K562 (cell line): ENCODE data around the gene CBLL1. TPM values are rescaled to one million over a fixed set of nuclear protein-coding genes. Genes with fewer than 3 reads are reported as not detected.

Experiments used
- ADNP ChIP-seq: fragments of 200-800 bp; sonication (Bioruptor generic); IDR thresholded peaks from 2 replicates; pipeline ENCODE4 v1.6.1; 2016; ENCODE audit warnings: missing genetic modification characterization, missing compliant biosample characterization
- CHD2 ChIP-seq: IDR thresholded peaks from 2 replicates; pipeline ENCODE4 v1.6.1; 2011; ENCODE audit warnings: low read depth, low read length
- CREBBP ChIP-seq: IDR thresholded peaks from one replicate; pipeline ENCODE4 v1.6.1; 2012; ENCODE audit warnings: low read depth, mild to moderate bottlenecking, control low read depth, inconsistent platforms, low read length
- HNRNPK ChIP-seq: fragments of 200-400 bp; formaldehyde crosslinking; IDR thresholded peaks from one replicate; pipeline ENCODE4 v1.6.1; 2018; ENCODE audit warnings: mild to moderate bottlenecking, low read depth, low read length; ENCODE audit not compliant: poor library complexity, severe bottlenecking
- KDM2B ChIP-seq: fragments of 250-450 bp; sonication (Bioruptor Pico); IDR thresholded peaks from 2 replicates; pipeline ENCODE4 v1.8.0; 2021; ENCODE audit warnings: mild to moderate bottlenecking, moderate library complexity
- MEF2D ChIP-seq: conservative IDR thresholded peaks from 2 replicates; pipeline ENCODE4 v1.6.1; 2016; ENCODE audit warnings: low read depth, missing genetic modification characterization, missing compliant biosample characterization
- NFE2L1 ChIP-seq: fragments of 450-650 bp; IDR thresholded peaks from 2 replicates; pipeline ENCODE4 v1.6.1; 2016; ENCODE audit warnings: missing genetic modification characterization, low read depth, mild to moderate bottlenecking, missing compliant biosample characterization, moderate library complexity, borderline replicate concordance
- NR2C1 ChIP-seq, 2 experiments: fragments of 450-650 bp; IDR thresholded peaks; 2 replicates each; pipeline ENCODE4 v1.6.1; 2017; ENCODE audit warnings: mild to moderate bottlenecking in 2 of 2, antibody characterized with exemption in 1 of 2, inconsistent platforms in 1 of 2, missing compliant biosample characterization in 1 of 2, missing genetic modification characterization in 1 of 2
- OTX1 ChIP-seq: fragments of 450-650 bp; formaldehyde crosslinking; IDR thresholded peaks from 2 replicates; pipeline ENCODE4 v1.4.0; 2022; ENCODE audit warnings: mild to moderate bottlenecking
- PBX2 ChIP-seq, 2 experiments: IDR thresholded peaks in 1 of 2; conservative IDR thresholded peaks in 1 of 2; 2 replicates each; pipeline ENCODE4 v1.6.1; 2016; ENCODE audit warnings: low read depth in 2 of 2, mild to moderate bottlenecking in 1 of 2, missing compliant biosample characterization in 1 of 2, missing genetic modification characterization in 1 of 2, moderate library complexity in 1 of 2
- PHB ChIP-seq: fragments of 250-450 bp; sonication (Bioruptor Pico); IDR thresholded peaks from 2 replicates; pipeline ENCODE4 v1.5.0; 2021
- PHF20 ChIP-seq: fragments of 450-650 bp; IDR thresholded peaks from 2 replicates; pipeline ENCODE4 v1.6.1; 2018; ENCODE audit not compliant: partially characterized antibody
- RBBP5 ChIP-seq: fragments of 200-600 bp; sonication (generic); IDR thresholded peaks from 2 replicates; pipeline ENCODE4 v1.6.1; 2012; ENCODE audit warnings: borderline replicate concordance, mild to moderate bottlenecking, low read length, control low read depth, inconsistent platforms; ENCODE audit not compliant: insufficient read depth, poor library complexity, severe bottlenecking
- RNF2 ChIP-seq: sonication (generic); IDR thresholded peaks from 2 replicates; pipeline ENCODE4 v1.6.1; 2016
- SIX5 ChIP-seq, 2 experiments: IDR thresholded peaks; 2 replicates each; pipeline ENCODE4 v1.6.1; 2011; ENCODE audit warnings: low read length in 2 of 2, borderline replicate concordance in 1 of 2, low read depth in 1 of 2, mild to moderate bottlenecking in 1 of 2, moderate library complexity in 1 of 2; ENCODE audit not compliant: insufficient read depth in 1 of 2
- SMARCA4 ChIP-seq: fragments of 450-650 bp; IDR thresholded peaks from 2 replicates; pipeline ENCODE4 v1.6.1; 2016
- SMARCE1 ChIP-seq: fragments of 450-650 bp; IDR thresholded peaks from 2 replicates; pipeline ENCODE4 v1.7.1; 2016; ENCODE audit warnings: mild to moderate bottlenecking
- SOX6 ChIP-seq: fragments of 450-650 bp; IDR thresholded peaks from 2 replicates; pipeline ENCODE4 v1.6.1; 2014; ENCODE audit warnings: mild to moderate bottlenecking
- THRAP3 ChIP-seq: fragments of 450-650 bp; IDR thresholded peaks from 2 replicates; pipeline ENCODE4 v1.6.1; 2016; ENCODE audit warnings: mild to moderate bottlenecking, inconsistent platforms, borderline replicate concordance
- ZC3H11A ChIP-seq: IDR thresholded peaks from 2 replicates; pipeline ENCODE4 v1.6.1; 2012; ENCODE audit warnings: low read depth, low read length, improper control_type of control experiment
- ZNF384 ChIP-seq: IDR thresholded peaks from 2 replicates; pipeline ENCODE4 v1.6.1; 2012; ENCODE audit warnings: low read depth, low read length, improper control_type of control experiment
- ZNF518B ChIP-seq: fragments of 250-450 bp; sonication (Bioruptor Pico); IDR thresholded peaks from 2 replicates; pipeline ENCODE4 v1.5.0; 2021; ENCODE audit warnings: mild to moderate bottlenecking, moderate library complexity
- ZNF780A ChIP-seq: fragments of 250-450 bp; sonication (Bioruptor Pico); IDR thresholded peaks from 2 replicates; pipeline ENCODE4 v1.5.0; 2021; ENCODE audit warnings: mild to moderate bottlenecking
- polyA plus RNA-seq, 8 experiments: library from polyadenylated mRNA; depleted of rRNA in 4 of 8; stranded (reverse) in 5 of 8; unstranded in 3 of 8; fragments of >200 nt; fragmentation: Nextera tagmentation in 2 of 8; fragmentation: Illumina TruSeq in 1 of 8; extraction: Ambion mirVana in 2 of 8; extraction: Trizol in 1 of 8; gene quantifications; 2 replicates each; pipeline versions ENCODE4 v1.2.1 to v1.2.3, GENCODE V29; 2011 to 2014; ENCODE audit warnings: inconsistent platforms in 1 of 8, missing spikeins in 1 of 8
- total RNA-seq, 7 experiments: library from RNA; depleted of rRNA in 6 of 7; stranded (reverse); fragments of >200 nt in 6 of 7; fragmentation: Illumina TruSeq in 2 of 7; extraction: Trizol in 2 of 7; gene quantifications; 2 replicates each; pipeline versions ENCODE4 v1.2.1 to v1.2.3, GENCODE V29; 2011 to 2021; ENCODE audit warnings: low replicate concordance in 1 of 7

The CBLL1 gene
- total and polyA plus RNA-seq, 9 of the 15 experiments (the other 6 are each of a cell fraction or from before 2014, with no cell fraction given): 14.7 to 67.9 (median 35.4) TPM

- TF ChIP-seq ZC3H11A (no peak), ZNF780A (CRISPR knock-in tag) (no peak), SMARCA4 (peak; percentile 68), RBBP5 (peak; percentile 79), MEF2D (0 out of 2 replicates have a peak, but pooled peaks have one; percentile 23), ADNP (no peak), RNF2 (no peak), HNRNPK (no peak), ZNF384 (no peak), OTX1 (peak; percentile 79; the same call in 1 of the 2 replicates), NR2C1 (IDR thresholded peaks at IDR 0.05) (no peak), NR2C1 (tag; IDR thresholded peaks at IDR 0.05) (no peak), SOX6 (no peak), PHB (CRISPR knock-in tag) (no peak), NFE2L1 (tag) (no peak), ZNF518B (CRISPR knock-in tag) (no peak), KDM2B (CRISPR knock-in tag) (no peak), PBX2 (CRISPR knock-in tag; IDR thresholded peaks at IDR 0.05; ENCODE audit: low read depth) (no peak), PBX2 (tag; conservative IDR thresholded peaks at IDR 0.05; ENCODE audit: low read depth) (no peak), CHD2 (no peak), THRAP3 (peak; percentile 89; the same call in 1 of the 2 replicates), SIX5 (IDR thresholded peaks at IDR 0.05; ENCODE audit: borderline replicate concordance in 1 of 2, insufficient read depth in 1 of 2, low read depth in 1 of 2, low read length in 2 of 2) (no peak; a peak in 1 of 4 replicates), CREBBP (no peak), SMARCE1 (peak; percentile 58; the same call in 1 of the 2 replicates), PHF20 (peak; percentile 63)
These were observed 1.0 kb upstream of the CBLL1 start (continued) for GRCh38 chr7:107742678-107743566.
